ENCODE data around the gene STK40.

DNA sequence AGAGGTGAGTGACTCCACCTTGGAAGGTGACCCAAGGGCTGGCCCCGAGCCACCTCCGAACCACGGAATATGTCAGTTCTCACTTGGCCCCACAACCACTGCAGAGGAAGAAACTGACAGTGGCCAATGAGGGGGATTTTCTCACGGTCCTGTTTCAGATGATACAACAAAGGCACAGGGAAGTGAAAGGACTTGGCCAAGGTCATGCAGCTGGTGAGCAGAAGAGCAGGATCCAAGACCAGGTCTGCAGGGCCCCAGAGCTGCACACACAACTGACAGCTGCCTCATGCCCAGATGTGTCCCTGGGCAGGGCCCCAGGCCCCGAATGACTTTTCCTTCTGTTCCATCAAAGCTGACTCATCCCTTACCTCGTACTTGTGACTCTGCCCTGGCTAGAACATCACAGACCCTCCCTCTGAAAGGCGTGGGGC is 36.5 kb downstream of the STK40 start:
- TF ChIP-seq YY1 (IDR thresholded peaks at IDR 0.05; ENCODE audit: insufficient read depth, insufficient read length) (no peak), ZNF274 (IDR thresholded peaks at IDR 0.05; ENCODE audit: low read depth, low read length) (no peak), SUZ12 (IDR thresholded peaks at IDR 0.05; ENCODE audit: extremely low read depth, insufficient read depth, insufficient read length) (no peak)
